Measurements from ENCODE around the gene KAZN. TPM values are rescaled to one million over a fixed set of nuclear protein-coding genes. Genes with fewer than 3 reads are reported as not detected.

Gene KAZN
- total RNA-seq, 1 donor from 2014 or later, result 9.4 TPM

DNA sequence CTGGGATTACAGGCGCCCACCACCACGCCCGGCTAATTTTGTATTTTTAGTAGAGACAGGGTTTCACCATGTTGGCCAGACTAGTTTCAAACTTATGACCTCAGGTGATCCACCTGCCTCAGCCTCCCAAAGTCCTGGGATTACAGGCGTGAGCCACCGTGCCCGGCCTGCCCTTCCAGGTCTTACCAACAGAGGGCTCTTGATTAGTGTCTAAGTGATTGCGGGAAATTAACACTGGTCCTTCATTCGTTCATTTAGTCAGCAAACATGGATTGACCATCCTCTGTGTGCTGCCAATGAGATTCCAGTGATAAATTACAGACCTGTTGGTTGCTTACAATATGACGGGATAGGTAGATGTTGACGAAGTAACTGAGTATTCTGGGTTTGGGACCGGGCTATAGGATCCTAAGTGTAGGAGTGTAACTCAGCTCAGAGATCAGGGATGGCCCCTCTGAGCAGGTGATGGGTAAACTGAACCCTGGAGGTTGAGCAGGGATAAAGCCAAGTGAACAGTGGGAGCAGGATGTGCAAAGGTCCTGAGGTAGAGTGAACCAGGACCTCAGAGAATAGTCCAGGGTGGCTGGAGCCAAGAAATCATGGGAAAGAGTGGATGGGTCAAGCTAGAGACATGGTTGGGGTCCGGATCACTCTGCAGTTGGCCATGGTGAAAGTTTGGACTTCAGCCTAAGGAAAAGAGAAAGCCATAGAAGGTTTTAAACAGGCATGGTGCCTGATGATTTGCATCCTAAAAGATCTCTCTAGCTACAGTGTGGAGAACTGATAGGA is 171.2 kb downstream of the KAZN start:
- no peak overlapping the region for H2AFZ ChIP-seq (ENCODE audit: low read depth, low read length)
- TF ChIP-seq, protein P1, sequence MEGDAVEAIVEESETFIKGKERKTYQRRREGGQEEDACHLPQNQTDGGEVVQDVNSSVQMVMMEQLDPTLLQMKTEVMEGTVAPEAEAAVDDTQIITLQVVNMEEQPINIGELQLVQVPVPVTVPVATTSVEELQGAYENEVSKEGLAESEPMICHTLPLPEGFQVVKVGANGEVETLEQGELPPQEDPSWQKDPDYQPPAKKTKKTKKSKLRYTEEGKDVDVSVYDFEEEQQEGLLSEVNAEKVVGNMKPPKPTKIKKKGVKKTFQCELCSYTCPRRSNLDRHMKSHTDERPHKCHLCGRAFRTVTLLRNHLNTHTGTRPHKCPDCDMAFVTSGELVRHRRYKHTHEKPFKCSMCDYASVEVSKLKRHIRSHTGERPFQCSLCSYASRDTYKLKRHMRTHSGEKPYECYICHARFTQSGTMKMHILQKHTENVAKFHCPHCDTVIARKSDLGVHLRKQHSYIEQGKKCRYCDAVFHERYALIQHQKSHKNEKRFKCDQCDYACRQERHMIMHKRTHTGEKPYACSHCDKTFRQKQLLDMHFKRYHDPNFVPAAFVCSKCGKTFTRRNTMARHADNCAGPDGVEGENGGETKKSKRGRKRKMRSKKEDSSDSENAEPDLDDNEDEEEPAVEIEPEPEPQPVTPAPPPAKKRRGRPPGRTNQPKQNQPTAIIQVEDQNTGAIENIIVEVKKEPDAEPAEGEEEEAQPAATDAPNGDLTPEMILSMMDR (IDR thresholded peaks at IDR 0.05; ENCODE audit: insufficient read depth, low read depth, low read length), result no peak
- no peak for TF ChIP-seq EZH2 (IDR thresholded peaks at IDR 0.05; ENCODE audit: insufficient read depth, low read length)
- peaks cover 2% of the 10 kb centered on the region for H3K27me3 ChIP-seq (ENCODE audit: insufficient read depth, low read length)
- no peaks in the 10 kb centered on the region for H3K79me2 ChIP-seq (ENCODE audit: insufficient read depth, low read length)
- Mint-ChIP-seq H3K27me3 (ENCODE audit: low read depth, unreplicated experiment) (peaks cover 36% of the 10 kb centered on the region), H3K9me3 (ENCODE audit: unreplicated experiment) (peaks cover 10% of the 10 kb centered on the region), H3K4me3 (ENCODE audit: unreplicated experiment) (no peak overlapping the region), H3K36me3 (ENCODE audit: low read depth, unreplicated experiment) (no peaks in the 10 kb centered on the region), H3K27ac (ENCODE audit: unreplicated experiment) (no peak overlapping the region), H3K4me1 (ENCODE audit: low read depth, unreplicated experiment) (no peaks in the 10 kb centered on the region)
- DNase-seq (ENCODE audit: low read depth) (no peak), FAIRE-seq (no peak)
- H3K27ac ChIP-seq (ENCODE audit: low read depth, low read length), result no peak overlapping the region
- no peak overlapping the region for H3K4me3 ChIP-seq (ENCODE audit: insufficient read depth, low read depth, low read length)
- no peak overlapping the region for H3K9ac ChIP-seq (ENCODE audit: low read length)
- no peaks in the 10 kb centered on the region for H3K36me3 ChIP-seq (ENCODE audit: insufficient read depth, low read length)
- H3K9me3 ChIP-seq (ENCODE audit: insufficient read depth, low read depth, low read length), result no peaks in the 10 kb centered on the region
- no peaks in the 10 kb centered on the region for H4K20me1 ChIP-seq (ENCODE audit: insufficient read depth, low read length)
- H3K4me2 ChIP-seq (ENCODE audit: low read length), result no peak overlapping the region
- H3K4me1 ChIP-seq (ENCODE audit: insufficient read depth, low read length), result no peaks in the 10 kb centered on the region

DNA sequence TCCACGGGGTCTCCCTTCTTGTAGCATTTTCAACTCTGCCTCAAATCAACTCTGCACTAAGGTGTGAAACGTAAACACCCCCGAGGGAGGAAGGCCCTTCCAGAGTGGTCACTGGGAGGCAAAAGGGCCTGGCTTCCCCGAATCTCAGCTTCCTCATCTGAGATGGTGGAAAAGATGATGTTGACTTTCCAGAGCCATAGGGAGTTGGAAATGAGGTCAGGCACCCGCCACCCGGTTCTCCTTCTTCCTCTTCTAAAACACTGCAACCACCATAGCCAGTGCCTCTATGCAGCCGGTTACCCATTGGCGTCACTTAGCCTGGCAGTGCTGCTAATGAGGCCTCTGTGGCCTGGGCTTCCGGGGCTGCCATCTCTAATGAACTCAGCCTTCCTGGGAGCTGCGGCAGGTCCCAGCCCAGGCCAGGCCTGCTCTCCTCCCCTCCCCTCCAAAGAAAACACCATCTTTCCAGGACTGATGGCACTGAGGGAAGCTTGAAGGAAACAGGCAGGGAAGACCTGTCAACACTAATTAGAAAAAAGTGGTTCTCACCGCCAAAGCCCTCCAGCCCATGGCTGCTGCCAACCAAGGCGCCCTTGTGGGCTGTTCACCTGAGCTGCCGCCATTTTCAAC is 175.0 kb downstream of the KAZN start:
- Histone ChIP-seq H3K9ac (ENCODE audit: low read length) (no peak overlapping the region), H3K4me1 (ENCODE audit: insufficient read depth, low read length) (no peaks in the 10 kb centered on the region), H4K20me1 (ENCODE audit: insufficient read depth, low read length) (no peaks in the 10 kb centered on the region), H3K36me3 (ENCODE audit: insufficient read depth, low read length) (no peaks in the 10 kb centered on the region), H3K27ac (ENCODE audit: low read depth, low read length) (no peak overlapping the region), H3K79me2 (ENCODE audit: insufficient read depth, low read length) (no peaks in the 10 kb centered on the region), H2AFZ (ENCODE audit: low read depth, low read length) (no peak overlapping the region), H3K27me3 (ENCODE audit: insufficient read depth, low read length) (no peaks in the 10 kb centered on the region), H3K9me3 (ENCODE audit: insufficient read depth, low read depth, low read length) (no peaks in the 10 kb centered on the region), H3K4me2 (ENCODE audit: low read length) (no peak overlapping the region), H3K4me3 (ENCODE audit: insufficient read depth, low read depth, low read length) (no peak overlapping the region)
- Mint-ChIP-seq H3K4me1 (ENCODE audit: low read depth, unreplicated experiment) (no peaks in the 10 kb centered on the region), H3K4me3 (ENCODE audit: unreplicated experiment) (no peak overlapping the region), H3K27me3 (ENCODE audit: low read depth, unreplicated experiment) (peaks cover 20% of the 10 kb centered on the region), H3K9me3 (ENCODE audit: unreplicated experiment) (peaks cover 9% of the 10 kb centered on the region), H3K36me3 (ENCODE audit: low read depth, unreplicated experiment) (no peaks in the 10 kb centered on the region), H3K27ac (ENCODE audit: unreplicated experiment) (no peak overlapping the region)
- FAIRE-seq (no peak), DNase-seq (ENCODE audit: low read depth) (no peak)
- TF ChIP-seq EZH2 (IDR thresholded peaks at IDR 0.05; ENCODE audit: insufficient read depth, low read length), result no peak
- TF ChIP-seq, protein P1 (IDR thresholded peaks at IDR 0.05; ENCODE audit: insufficient read depth, low read depth, low read length), result no peak

DNA sequence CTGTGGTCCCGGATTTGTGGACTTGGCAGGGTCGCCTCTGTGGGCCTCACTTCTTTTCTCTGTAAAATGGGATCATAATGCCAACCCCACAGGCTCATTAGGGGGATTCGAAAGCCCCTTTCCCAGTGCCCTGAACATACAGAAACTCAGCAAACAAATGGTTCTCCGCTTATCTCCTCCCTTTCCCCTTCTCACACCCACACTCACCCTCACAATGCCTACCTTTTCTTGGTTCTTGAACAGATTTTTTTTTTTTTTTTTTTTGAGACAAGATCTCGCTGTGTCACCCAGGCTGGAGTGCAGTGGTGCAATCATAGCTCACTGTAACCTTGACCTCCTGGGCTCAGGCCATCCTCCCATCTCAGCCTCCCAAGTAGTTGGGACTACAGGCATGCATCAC is 175.7 kb downstream of the KAZN start:
- H3K27me3 ChIP-seq (ENCODE audit: insufficient read depth, low read length), result no peaks in the 10 kb centered on the region
- H3K36me3 ChIP-seq (ENCODE audit: insufficient read depth, low read length), result no peaks in the 10 kb centered on the region
- H3K4me3 ChIP-seq (ENCODE audit: insufficient read depth, low read depth, low read length), result no peak overlapping the region
- H3K4me1 Mint-ChIP-seq (ENCODE audit: low read depth, unreplicated experiment), result no peaks in the 10 kb centered on the region
- no peak overlapping the region for H3K4me3 Mint-ChIP-seq (ENCODE audit: unreplicated experiment)
- H2AFZ ChIP-seq (ENCODE audit: low read depth, low read length), result no peak overlapping the region
- H3K9me3 ChIP-seq (ENCODE audit: insufficient read depth, low read depth, low read length), result no peaks in the 10 kb centered on the region
- H3K36me3 Mint-ChIP-seq (ENCODE audit: low read depth, unreplicated experiment), result no peaks in the 10 kb centered on the region
- no peak for FAIRE-seq
- no peak for DNase-seq (ENCODE audit: low read depth)
- peaks cover 20% of the 10 kb centered on the region for H3K27me3 Mint-ChIP-seq (ENCODE audit: low read depth, unreplicated experiment)
- no peak overlapping the region for H3K27ac ChIP-seq (ENCODE audit: low read depth, low read length)
- no peak overlapping the region for H3K4me2 ChIP-seq (ENCODE audit: low read length)
- TF ChIP-seq, protein P1 (IDR thresholded peaks at IDR 0.05; ENCODE audit: insufficient read depth, low read depth, low read length), result no peak
- no peak for TF ChIP-seq EZH2 (IDR thresholded peaks at IDR 0.05; ENCODE audit: insufficient read depth, low read length)
- H3K9me3 Mint-ChIP-seq (ENCODE audit: unreplicated experiment), result peaks cover 9% of the 10 kb centered on the region
- H3K27ac Mint-ChIP-seq (ENCODE audit: unreplicated experiment), result no peak overlapping the region
- H3K9ac ChIP-seq (ENCODE audit: low read length), result no peak overlapping the region
- H4K20me1 ChIP-seq (ENCODE audit: insufficient read depth, low read length), result no peaks in the 10 kb centered on the region
- no peaks in the 10 kb centered on the region for H3K4me1 ChIP-seq (ENCODE audit: insufficient read depth, low read length)
- no peaks in the 10 kb centered on the region for H3K79me2 ChIP-seq (ENCODE audit: insufficient read depth, low read length)
